ENCODE results near the gene DGUOK.

DGUOK gene

GRCh38 chr2:73986085-73986681 lies 59.5 kb downstream of the DGUOK start:
- H3K4me1 ChIP-seq (ENCODE audit: control insufficient read depth, low read depth, low read length): peaks cover 22% of the 10 kb centered on the region
- H2BK5ac ChIP-seq (ENCODE audit: low read length): no peak overlapping the region
- H3K79me2 ChIP-seq (ENCODE audit: control insufficient read depth, insufficient read depth, low read length): peaks cover 37% of the 10 kb centered on the region
- no peak overlapping the region for H3K4ac ChIP-seq (ENCODE audit: low read depth, low read length)
- no peak overlapping the region for H3K4me3 ChIP-seq (ENCODE audit: low read length)
- H3K18ac ChIP-seq (ENCODE audit: low read length): peak overlapping the region; percentile 96
- H3K56ac ChIP-seq (ENCODE audit: low read length): peak overlapping the region; percentile 90
- peaks cover 18% of the 10 kb centered on the region for H3K79me1 ChIP-seq (ENCODE audit: low read length)
- peak overlapping the region; percentile 71 for H3K4me2 ChIP-seq (ENCODE audit: low read length)
- no peak overlapping the region for H2BK120ac ChIP-seq (ENCODE audit: low read depth, low read length)
- peak overlapping the region; percentile 84 for H3K9ac ChIP-seq (ENCODE audit: low read length)
- no peak overlapping the region for H3K23ac ChIP-seq (ENCODE audit: low read length)
- H3K36me3 ChIP-seq (ENCODE audit: control insufficient read depth, insufficient read depth, low read length): no peaks in the 10 kb centered on the region
- H3K27me3 ChIP-seq (ENCODE audit: insufficient read depth, low read length, poor library complexity): no peaks in the 10 kb centered on the region
- H2AK5ac ChIP-seq (ENCODE audit: low read length): peak overlapping the region; percentile 28
- H2BK15ac ChIP-seq (replicated peaks; ENCODE audit: low read depth): no peak overlapping the region
- no CpG with 5 or more reads among the region's 21 CpGs for WGBS (ENCODE audit: extremely low coverage, insufficient coverage, low lambda C conversion rate)
- H3K27ac ChIP-seq (ENCODE audit: low read depth, low read length): no peak overlapping the region
- no peak overlapping the region for H4K5ac ChIP-seq (ENCODE audit: low read length)
- no peak overlapping the region for H4K8ac ChIP-seq (ENCODE audit: low read depth, low read length)
- DNase-seq: no peak

GRCh38 chr2:73987109-73987947 lies 60.6 kb downstream of the DGUOK start:
- H3K27me3 ChIP-seq (ENCODE audit: insufficient read depth, low read length, poor library complexity): no peaks in the 10 kb centered on the region
- H4K8ac ChIP-seq (ENCODE audit: low read depth, low read length): no peak overlapping the region
- H3K4ac ChIP-seq (ENCODE audit: low read depth, low read length): no peak overlapping the region
- H3K4me3 ChIP-seq (ENCODE audit: low read length): no peak overlapping the region
- H3K4me2 ChIP-seq (ENCODE audit: low read length): peak overlapping the region; percentile 1
- no CpG with 5 or more reads among the region's 24 CpGs for WGBS (ENCODE audit: extremely low coverage, insufficient coverage, low lambda C conversion rate)
- H3K36me3 ChIP-seq (ENCODE audit: control insufficient read depth, insufficient read depth, low read length): no peaks in the 10 kb centered on the region
- DNase-seq: no peak
- peaks cover 40% of the 10 kb centered on the region for H3K79me2 ChIP-seq (ENCODE audit: control insufficient read depth, insufficient read depth, low read length)
- H3K27ac ChIP-seq (ENCODE audit: low read depth, low read length): no peak overlapping the region
- peak overlapping the region; percentile 37 for H3K56ac ChIP-seq (ENCODE audit: low read length)
- H2AK5ac ChIP-seq (ENCODE audit: low read length): no peak overlapping the region
- no peak overlapping the region for H3K23ac ChIP-seq (ENCODE audit: low read length)
- H3K79me1 ChIP-seq (ENCODE audit: low read length): peaks cover 22% of the 10 kb centered on the region
- H4K5ac ChIP-seq (ENCODE audit: low read length): no peak overlapping the region
- H2BK5ac ChIP-seq (ENCODE audit: low read length): no peak overlapping the region
- peak overlapping the region; percentile 34 for H3K9ac ChIP-seq (ENCODE audit: low read length)
- no peak overlapping the region for H3K18ac ChIP-seq (ENCODE audit: low read length)
- peaks cover 19% of the 10 kb centered on the region for H3K4me1 ChIP-seq (ENCODE audit: control insufficient read depth, low read depth, low read length)
- no peak overlapping the region for H2BK15ac ChIP-seq (replicated peaks; ENCODE audit: low read depth)
- no peak overlapping the region for H2BK120ac ChIP-seq (ENCODE audit: low read depth, low read length)

- Histone ChIP-seq H4K5ac (ENCODE audit: low read length) (no peak overlapping the region), H3K4ac (ENCODE audit: low read depth, low read length) (no peak overlapping the region), H2BK5ac (ENCODE audit: low read length) (no peak overlapping the region), H3K9ac (ENCODE audit: low read length) (peak overlapping the region; percentile 34), H3K18ac (ENCODE audit: low read length) (no peak overlapping the region), H3K23ac (ENCODE audit: low read length) (no peak overlapping the region), H2BK120ac (ENCODE audit: low read depth, low read length) (no peak overlapping the region), H3K36me3 (ENCODE audit: control insufficient read depth, insufficient read depth, low read length) (no peaks in the 10 kb centered on the region), H2BK15ac (replicated peaks; ENCODE audit: low read depth) (no peak overlapping the region), H2AK5ac (ENCODE audit: low read length) (no peak overlapping the region), H3K27me3 (ENCODE audit: insufficient read depth, low read length, poor library complexity) (no peaks in the 10 kb centered on the region), H4K8ac (ENCODE audit: low read depth, low read length) (no peak overlapping the region), H3K56ac (ENCODE audit: low read length) (peak overlapping the region; percentile 58), H3K4me3 (ENCODE audit: low read length) (no peak overlapping the region), H3K4me2 (ENCODE audit: low read length) (peak overlapping the region; percentile 14), H3K27ac (ENCODE audit: low read depth, low read length) (no peak overlapping the region), H3K4me1 (ENCODE audit: control insufficient read depth, low read depth, low read length) (peaks cover 19% of the 10 kb centered on the region), H3K79me2 (ENCODE audit: control insufficient read depth, insufficient read depth, low read length) (peaks cover 42% of the 10 kb centered on the region), H3K79me1 (ENCODE audit: low read length) (peaks cover 22% of the 10 kb centered on the region)
- DNase-seq: no peak
- no CpG with 5 or more reads among the region's 10 CpGs for WGBS (ENCODE audit: extremely low coverage, insufficient coverage, low lambda C conversion rate)
Observed at GRCh38 chr2:73987948-73988700, 61.4 kb downstream of the DGUOK start.

- Histone ChIP-seq H3K4ac (ENCODE audit: low read depth, low read length) (no peak overlapping the region), H3K18ac (ENCODE audit: low read length) (no peak overlapping the region)
Observed at GRCh38 chr2:73989972-73990371, 63.3 kb downstream of the DGUOK start.

GRCh38 chr2:73990531-73990930 lies 63.9 kb downstream of the DGUOK start:
- Histone ChIP-seq H3K27me3 (ENCODE audit: insufficient read depth, low read length, poor library complexity) (no peaks in the 10 kb centered on the region), H3K79me1 (ENCODE audit: low read length) (peaks cover 30% of the 10 kb centered on the region), H2AK5ac (ENCODE audit: low read length) (no peak overlapping the region), H2BK120ac (ENCODE audit: low read depth, low read length) (no peak overlapping the region), H3K36me3 (ENCODE audit: control insufficient read depth, insufficient read depth, low read length) (no peaks in the 10 kb centered on the region), H3K4me3 (ENCODE audit: low read length) (no peak overlapping the region), H2BK15ac (replicated peaks; ENCODE audit: low read depth) (no peak overlapping the region), H4K5ac (ENCODE audit: low read length) (no peak overlapping the region), H3K4ac (ENCODE audit: low read depth, low read length) (no peak overlapping the region), H2BK5ac (ENCODE audit: low read length) (no peak overlapping the region), H3K4me2 (ENCODE audit: low read length) (no peak overlapping the region), H3K56ac (ENCODE audit: low read length) (no peak overlapping the region), H4K8ac (ENCODE audit: low read depth, low read length) (no peak overlapping the region), H3K27ac (ENCODE audit: low read depth, low read length) (no peak overlapping the region), H3K18ac (ENCODE audit: low read length) (no peak overlapping the region), H3K4me1 (ENCODE audit: control insufficient read depth, low read depth, low read length) (peaks cover 18% of the 10 kb centered on the region), H3K9ac (ENCODE audit: low read length) (no peak overlapping the region), H3K23ac (ENCODE audit: low read length) (no peak overlapping the region), H3K79me2 (ENCODE audit: control insufficient read depth, insufficient read depth, low read length) (peaks cover 48% of the 10 kb centered on the region)
- no CpG with 5 or more reads among the region's 1 CpG for WGBS (ENCODE audit: extremely low coverage, insufficient coverage, low lambda C conversion rate)
- no peak for DNase-seq

More at GRCh38 chr2:73989972-73990371, 63.3 kb downstream of the DGUOK start:
- WGBS (ENCODE audit: extremely low coverage, insufficient coverage, low lambda C conversion rate): no CpG with 5 or more reads among the region's 2 CpGs
- Histone ChIP-seq H4K8ac (ENCODE audit: low read depth, low read length) (no peak overlapping the region), H3K23ac (ENCODE audit: low read length) (no peak overlapping the region), H3K79me2 (ENCODE audit: control insufficient read depth, insufficient read depth, low read length) (peaks cover 48% of the 10 kb centered on the region), H3K27ac (ENCODE audit: low read depth, low read length) (no peak overlapping the region), H3K4me2 (ENCODE audit: low read length) (no peak overlapping the region), H3K27me3 (ENCODE audit: insufficient read depth, low read length, poor library complexity) (no peaks in the 10 kb centered on the region), H2AK5ac (ENCODE audit: low read length) (no peak overlapping the region), H3K56ac (ENCODE audit: low read length) (no peak overlapping the region), H3K9ac (ENCODE audit: low read length) (no peak overlapping the region), H2BK5ac (ENCODE audit: low read length) (no peak overlapping the region), H4K5ac (ENCODE audit: low read length) (no peak overlapping the region), H3K79me1 (ENCODE audit: low read length) (peaks cover 30% of the 10 kb centered on the region), H3K36me3 (ENCODE audit: control insufficient read depth, insufficient read depth, low read length) (no peaks in the 10 kb centered on the region), H3K4me1 (ENCODE audit: control insufficient read depth, low read depth, low read length) (peaks cover 18% of the 10 kb centered on the region), H3K4me3 (ENCODE audit: low read length) (no peak overlapping the region), H2BK15ac (replicated peaks; ENCODE audit: low read depth) (no peak overlapping the region), H2BK120ac (ENCODE audit: low read depth, low read length) (no peak overlapping the region)
- no peak for DNase-seq
